GM19328 (cell line): Measurements from ENCODE around the gene PLEKHN1.
"Not testable (repeated sequence)": the region's sequence is repeated elsewhere in the genome, so short reads cannot be mapped to it uniquely, and the experiment has no call there.

Source experiments
- ATAC-seq: cut with Tn5 transposase; IDR thresholded peaks from one replicate; pipeline ENCODE4 v1.9.1; 2021; ENCODE audit warnings: mild to moderate bottlenecking, moderate library complexity; ENCODE audit not compliant: unreplicated experiment

The PLEKHN1 gene

DNA sequence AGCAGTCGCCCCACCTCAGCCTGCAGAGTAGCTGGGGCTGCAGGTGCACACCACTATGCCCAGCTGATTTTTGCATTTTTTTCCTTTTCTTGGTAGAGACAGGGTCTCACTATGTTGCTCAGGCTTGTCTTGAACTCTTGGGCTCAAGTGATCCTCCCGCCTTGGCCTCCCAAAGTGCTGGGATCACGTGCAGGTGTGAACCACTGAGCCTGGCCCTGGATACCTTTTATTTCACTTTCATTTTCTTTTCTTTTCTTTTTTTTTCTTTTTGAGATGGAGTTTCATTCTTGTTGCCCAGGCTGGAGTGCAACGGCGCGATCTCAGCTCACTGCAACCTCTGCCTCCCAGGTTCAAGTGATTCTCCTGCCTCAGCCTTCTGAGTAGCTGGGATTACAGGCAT is 25.0 kb downstream of the PLEKHN1 start:
- not testable (repeated sequence) for ATAC-seq

DNA sequence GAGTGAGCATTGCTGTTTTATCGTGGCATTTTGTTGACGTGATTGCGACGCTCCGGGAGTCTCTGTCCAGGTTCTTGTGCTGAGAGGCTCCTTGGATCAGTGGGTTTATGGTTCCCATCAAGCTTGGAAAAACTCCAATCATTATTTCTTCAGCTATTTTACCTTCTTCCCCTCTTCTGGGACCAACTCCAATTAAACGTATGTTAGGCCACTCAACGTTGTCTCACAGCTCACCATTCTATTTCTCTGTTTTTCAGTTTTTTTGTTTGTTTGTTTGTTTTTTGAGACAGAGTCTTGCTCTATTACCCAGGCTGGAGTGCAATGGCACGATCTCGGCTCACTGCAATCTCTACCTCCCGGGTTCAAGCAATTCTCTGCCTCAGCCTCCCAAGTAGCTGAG is 25.6 kb downstream of the PLEKHN1 start:
- no peak for ATAC-seq

DNA sequence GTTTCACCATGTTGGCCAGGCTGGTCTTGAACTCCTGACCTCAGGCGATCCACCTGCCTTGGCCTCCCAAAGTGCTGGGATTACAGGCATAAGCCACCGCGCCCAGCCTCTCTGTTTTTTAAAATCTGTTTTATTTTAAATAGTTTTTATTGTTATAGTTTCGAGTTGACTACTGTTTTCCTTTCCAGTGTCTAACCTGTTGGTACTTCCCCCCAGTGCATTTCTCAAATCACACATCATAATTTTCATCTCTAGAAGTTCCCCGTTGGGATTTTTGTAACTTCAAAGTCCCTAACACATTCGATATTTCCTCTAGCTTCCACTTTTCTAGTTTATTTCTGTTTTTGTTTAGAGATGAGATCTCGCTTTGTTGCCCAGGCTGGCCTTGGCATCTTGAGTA is 26.1 kb downstream of the PLEKHN1 start:
- no peak for ATAC-seq

DNA sequence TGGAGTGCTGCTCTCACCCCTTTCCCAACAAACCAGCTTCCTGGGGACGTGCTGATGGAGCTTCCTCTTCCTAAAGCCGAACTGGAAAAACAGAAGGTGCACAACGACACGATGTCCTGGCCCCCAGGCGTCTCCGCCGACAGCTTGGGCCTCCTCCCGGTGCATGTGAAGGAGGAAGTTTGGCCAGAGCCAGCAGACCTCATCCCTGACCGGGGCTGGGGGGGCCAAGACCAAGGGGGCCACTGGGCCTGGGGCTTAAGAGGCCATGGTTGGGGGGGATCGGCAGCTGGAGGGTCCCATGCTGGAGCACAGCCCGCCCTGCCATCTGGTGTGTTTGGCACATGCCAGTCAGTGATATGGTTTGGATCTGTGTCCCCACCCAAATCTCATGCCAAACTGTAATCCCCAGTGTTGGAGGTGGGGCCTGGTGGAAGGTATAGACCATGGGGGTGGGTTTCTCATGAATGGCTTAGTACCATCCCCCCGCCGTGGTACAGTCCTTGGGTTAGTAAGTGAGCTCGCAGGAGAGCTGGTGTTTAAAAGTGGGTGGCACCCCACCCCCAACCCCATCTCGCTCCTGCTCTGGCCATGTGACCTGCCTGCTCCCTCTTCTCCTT is 27.2 kb downstream of the PLEKHN1 start:
- no peak for ATAC-seq

DNA sequence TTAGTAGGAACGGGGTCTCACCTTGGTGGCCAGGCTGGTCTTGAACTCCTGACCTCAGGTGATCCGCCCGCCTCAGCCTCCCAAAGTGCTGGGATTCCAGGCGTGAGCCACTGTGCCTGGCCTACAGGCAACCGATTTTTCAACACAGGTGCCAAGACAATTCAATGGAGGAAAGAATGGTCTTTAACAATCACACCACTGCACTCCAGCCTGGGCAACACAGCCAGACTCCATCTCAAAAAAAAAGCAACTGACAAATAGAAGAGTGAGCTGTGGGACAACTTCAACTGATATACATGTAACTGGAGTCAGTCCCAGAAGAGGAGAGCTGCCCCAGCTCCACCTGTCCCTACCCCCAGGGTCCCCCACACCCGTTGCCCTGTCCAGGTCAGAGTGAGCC is 28.3 kb downstream of the PLEKHN1 start:
- not testable (repeated sequence) for ATAC-seq

DNA sequence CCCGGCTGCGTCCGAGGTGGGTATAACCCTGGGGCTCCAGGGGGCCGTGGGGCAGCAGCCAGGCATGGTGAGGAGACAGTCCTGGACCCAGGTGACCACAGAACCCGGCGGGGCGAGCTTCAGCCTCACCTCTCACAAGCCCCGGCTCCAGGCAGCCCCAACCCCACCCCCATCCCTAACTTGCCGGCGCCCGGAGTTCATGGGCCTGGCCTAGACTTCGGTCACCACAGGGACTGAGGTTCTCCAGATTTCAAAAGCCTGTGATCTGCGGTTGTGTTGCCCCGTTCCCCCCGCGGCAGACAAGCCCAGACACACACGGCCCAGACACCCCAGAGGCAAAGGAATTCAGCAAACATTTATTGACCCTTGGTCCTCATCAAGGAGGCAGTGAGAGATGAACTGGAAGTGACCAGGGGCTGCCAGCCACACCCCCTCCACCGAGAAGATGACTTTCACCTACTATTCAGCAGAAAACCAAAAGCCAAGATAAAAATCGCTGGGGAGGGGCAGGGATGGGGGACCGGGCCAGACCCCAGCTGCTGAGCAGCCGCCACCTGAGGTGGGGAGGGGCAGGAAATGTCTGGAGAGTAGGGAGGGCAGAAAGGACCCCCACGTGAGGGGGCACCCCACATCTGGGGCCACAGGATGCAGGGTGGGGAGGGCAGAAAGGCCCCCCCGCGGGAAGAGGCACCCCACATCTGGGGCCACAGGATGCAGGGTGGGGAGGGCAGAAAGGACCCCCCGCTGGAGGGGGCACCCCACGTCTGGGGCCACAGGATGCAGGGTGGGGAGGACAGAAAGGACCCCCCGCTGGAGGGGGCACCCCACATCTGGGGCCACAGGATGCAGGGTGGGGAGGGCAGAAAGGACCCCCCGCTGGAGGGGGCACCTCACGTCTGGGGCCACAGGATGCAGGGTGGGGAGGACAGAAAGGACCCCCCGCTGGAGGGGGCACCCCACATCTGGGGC is 29.7 kb downstream of the PLEKHN1 start:
- ATAC-seq = no peak

DNA sequence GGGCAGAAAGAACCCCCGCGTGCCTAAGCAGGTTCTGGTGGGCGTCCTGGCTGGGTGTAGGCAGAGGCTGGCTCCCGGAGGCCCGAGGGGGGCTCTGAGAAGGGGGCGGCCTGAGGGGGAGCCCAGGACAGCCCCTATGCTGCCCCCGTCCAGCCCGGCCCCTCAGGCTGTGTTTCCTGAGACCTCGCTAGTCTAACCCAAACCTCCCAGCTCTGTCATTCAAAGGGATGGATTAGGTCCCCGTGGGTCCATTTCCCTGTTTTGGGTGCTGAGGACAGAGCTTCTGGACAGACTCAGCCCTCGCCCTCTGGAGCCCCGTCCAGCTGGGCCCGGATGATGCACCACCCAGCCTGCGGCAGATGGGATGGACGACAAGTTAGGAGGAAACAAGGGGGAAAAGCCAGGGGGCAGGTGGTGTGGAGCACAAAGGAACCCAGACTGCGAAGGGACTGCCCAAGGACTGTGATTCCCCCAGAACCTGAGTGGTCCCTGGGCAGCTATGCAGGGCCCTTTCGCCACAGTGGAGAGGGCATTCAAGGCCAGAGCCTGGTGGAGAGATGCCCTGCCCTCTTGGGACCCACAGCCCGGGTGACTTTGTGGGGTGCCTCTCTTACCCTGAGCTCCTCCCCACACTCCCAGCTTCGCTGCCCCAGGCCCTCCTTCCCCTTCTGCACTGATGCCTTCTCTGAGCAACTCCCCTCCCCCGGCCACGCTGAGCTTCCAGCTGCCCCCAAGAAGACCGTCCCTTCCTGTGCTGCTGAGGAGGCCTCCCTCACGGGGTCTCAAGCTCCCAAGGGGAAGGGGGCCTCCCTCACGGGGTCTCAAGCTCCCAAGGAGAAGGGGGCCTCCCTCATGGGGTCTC is 30.8 kb downstream of the PLEKHN1 start:
- no peak for ATAC-seq

DNA sequence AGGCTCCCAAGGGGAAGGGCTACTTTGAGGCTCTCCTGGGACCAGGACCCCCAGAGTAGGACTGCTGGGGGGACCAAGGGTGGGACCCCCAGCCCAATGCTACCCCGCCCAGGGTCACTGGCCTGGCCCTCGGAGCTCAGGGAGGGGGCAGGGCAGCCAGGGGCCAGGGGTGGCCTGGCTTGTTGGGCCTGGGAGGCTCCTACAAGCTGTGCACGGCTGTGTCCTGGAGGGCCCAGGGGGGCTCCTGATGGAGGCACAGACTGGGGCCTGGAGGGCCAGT is 31.4 kb downstream of the PLEKHN1 start:
- ATAC-seq = no peak

DNA sequence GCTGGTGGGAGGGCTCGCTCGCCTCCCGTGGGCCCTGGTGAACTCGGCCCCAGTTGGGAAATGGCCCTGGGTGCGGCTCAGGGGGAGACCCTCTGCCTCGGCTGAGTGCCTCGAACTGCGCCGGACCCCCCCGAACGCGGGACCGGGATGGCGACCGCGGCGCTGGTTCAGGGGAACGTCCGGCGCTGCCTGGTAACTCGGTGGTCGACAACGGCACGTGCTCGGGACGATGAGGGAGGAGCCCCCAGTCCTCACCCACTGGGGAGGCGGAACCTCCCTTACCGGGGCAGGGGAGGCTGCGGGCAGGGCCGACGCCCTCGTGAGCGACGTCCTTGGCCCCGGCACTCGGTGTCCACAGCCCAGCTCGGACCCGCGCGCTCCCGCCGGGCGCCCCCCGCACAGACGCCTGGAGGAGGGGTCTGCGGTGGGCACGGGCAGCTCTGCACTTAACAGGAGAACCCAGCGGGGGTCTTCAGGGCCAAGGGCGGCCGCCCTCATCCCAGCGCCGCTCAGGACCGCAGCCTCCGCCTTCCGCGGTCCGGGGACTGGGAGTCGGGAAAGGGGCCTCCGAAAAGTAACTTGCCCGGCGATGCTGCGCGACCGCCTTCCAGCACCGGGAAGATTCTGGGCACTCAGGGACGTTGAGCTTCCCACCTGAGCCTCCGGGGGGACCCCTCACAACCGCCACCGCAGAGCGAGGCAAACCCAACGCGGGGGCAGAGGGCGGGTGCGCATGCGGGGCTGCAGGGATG is 31.9 kb downstream of the PLEKHN1 start:
- no peak for ATAC-seq

DNA sequence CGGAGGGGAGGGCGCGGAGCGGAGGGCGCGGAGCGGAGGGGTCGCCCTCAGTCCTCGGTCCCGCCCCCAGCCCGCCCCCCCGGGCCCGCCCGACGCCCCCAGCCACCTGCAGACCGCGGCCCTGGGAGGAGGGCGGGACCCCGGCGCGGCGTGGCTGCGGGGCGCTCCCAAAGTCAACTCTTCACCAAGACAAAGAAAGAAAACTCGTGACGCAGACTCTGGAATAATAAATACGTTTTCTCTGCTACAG is 32.4 kb downstream of the PLEKHN1 start:
- no peak for ATAC-seq

DNA sequence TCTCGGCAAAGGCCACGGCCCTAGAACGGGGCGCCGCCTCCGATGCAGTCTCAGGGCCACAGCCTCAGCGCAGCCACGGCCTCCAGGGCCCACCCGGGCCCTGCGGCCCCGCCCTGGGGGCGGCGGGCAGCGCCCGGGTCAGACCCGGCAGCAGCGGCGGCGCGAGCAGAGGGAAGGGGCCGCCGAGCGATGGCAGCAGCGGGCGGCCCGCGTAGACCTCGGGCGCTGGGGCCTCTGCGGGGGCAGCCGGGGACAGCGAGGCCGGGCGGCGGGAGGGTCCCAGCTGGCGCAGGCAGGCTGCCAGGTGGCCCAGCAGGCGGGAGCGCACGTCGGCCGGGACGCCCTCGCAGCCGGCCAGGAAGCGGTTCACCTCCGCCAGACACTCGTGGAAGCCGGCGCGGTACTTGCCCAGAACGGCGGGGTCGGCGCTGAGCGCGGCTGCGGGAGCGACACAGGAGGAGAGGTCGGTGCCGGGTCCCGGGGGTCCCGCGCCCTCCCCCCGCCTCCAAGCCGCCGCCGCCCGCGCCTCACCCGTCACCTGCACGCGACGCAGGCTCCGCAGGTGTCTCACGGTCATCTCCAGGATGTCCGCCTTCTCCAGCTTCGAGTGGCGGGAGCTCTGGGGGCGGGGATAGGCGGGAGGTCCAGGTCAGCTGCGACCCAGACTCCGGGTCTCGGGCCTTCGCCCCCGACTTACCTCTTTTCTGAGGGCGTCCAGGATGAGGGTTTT is 32.9 kb downstream of the PLEKHN1 start:
- no peak for ATAC-seq

DNA sequence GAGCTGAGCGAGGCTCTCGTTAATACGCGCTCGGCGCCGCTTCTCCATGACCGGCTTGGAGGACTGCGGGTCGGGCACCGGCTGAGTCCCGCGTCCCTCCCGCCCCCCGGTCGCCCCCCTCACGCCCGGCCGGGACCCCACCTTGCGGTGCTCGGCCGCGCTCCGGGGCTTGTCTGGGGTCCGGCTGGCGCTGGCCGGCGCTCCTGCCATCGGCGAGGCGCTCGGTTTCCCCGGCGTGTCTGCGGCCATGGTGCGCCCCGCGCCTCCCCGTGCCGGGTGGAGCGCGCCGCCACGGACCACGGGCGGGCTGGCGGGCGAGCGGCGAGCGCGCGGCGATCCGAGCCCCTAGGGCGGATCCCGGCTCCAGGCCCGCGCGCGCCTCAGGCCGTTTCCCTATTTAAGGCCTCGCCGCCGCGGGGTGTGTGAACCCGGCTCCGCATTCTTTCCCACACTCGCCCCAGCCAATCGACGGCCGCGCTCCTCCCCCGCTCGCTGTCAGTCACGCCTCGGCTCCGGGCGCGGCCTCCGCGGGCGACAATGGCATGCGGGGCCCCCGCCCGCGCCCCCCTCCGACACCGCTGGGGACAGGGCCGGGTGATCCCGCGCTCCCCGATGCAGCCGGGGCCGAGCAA is 33.6 kb downstream of the PLEKHN1 start, which contains the start of gene HES4:
Gene HES4, minus strand, starts transcription at position 373 of the 632 bp plus-strand sequence. Its CDS starts 124 bp downstream, at position 249.
- ATAC-seq = no peak

DNA sequence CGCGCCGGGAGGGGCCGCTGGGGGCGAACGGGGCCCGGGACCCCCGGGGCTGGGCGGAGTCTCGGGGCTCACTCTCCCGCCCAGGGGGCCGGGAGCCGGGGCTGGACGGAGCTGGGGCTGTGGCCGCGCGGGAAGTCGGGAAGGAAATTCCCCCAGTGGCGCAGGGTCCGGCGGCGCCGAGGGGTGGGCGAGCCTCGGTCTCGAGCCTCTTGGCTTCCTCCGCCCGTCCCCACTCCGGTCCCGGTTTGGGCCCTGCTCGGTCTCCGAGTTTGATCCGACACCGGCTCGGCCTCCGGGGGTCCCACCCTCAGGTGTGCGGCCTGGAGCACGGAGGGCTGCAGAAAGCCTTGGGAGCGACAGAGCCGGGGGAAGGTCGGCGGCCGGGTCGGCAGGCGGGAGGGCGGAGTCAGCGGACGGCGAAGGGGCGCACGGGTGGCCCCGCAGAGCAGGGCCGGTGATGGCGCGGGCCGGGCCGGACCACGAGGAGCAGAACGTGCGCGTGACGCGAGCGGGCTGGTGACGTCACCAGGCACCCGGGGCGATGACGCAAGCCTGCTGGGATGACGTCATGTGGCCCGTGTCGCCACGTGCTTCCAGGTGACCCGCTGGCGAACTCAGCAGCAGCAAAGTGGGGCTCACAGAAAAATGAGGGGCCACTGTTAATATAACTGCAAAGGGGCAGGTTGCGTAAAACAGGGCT is 34.2 kb downstream of the PLEKHN1 start:
- ATAC-seq = no peak

DNA sequence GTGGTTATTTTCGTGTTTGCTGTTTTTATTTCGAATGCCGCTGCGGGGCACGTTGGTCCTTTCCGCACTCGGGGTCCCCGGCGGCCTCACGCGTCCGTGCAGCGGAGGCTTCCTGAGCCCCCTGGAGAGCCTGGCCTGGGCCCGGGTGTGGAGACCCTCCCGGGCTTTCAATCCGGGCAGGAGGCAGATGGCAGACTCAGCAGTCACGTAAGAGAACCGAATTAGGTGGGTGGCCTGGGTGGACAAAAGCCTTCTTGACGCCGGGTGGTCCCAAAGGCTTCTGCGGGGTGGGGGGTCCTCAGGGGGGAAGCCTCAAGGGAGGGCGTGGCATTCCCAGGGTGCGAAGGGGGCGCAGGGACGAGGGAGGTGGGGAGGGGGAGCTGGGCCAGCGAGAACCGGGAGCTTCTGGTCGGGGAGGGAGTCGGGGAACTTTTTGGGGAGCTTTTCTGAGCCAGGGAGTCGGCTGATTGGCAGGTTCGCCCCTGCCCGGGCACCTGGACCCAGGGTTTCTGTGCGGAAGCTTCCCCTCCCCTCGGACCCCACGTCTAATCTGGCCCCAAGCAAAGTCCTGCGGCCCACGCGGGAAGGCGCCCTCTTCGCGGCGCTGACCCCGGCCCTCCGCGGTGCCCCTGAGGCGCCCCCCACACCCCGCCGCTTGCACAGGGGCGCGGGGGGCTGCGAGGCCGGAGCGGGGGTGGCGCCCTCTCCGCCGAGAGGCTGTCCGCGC is 34.9 kb downstream of the PLEKHN1 start:
- ATAC-seq = no peak

DNA sequence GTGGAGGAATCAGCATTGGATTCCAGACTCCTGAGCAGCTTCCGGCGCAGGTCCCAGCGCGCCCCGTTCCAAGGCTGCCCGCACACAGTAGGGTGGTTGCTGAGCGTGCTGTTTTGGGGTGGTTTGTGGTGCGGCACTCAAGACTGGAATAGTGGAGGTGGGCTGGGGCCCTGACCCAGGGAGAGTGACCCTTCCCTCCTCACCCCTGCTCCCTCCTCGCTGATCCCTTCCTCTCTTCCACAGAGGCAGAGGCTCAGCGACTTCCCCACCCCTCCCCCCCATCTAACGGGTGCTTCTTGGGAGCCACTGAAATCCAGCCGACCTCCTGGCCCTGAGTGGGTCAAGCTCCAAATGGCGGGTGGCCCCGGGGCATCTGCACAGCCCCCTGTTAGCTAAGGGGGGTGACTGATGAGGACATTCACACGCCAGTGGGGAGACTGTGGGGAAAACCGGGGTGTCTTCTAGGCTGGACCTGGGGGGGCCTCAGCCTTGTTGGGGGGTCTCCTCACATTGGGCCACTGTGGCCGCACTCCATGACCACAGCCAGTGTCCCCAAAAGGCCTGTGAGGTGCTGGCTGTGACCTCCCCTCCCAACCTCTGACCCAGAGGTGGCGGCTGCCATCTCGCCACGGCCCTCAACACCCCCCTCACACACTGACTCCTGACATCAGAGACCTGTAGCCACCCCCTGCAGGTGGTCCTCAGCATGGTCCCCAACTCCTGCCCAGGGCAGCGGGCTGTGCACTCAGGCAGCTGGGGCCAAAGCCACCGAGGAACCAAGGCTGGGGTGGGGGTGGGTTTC is 37.5 kb downstream of the PLEKHN1 start:
- ATAC-seq = no peak

DNA sequence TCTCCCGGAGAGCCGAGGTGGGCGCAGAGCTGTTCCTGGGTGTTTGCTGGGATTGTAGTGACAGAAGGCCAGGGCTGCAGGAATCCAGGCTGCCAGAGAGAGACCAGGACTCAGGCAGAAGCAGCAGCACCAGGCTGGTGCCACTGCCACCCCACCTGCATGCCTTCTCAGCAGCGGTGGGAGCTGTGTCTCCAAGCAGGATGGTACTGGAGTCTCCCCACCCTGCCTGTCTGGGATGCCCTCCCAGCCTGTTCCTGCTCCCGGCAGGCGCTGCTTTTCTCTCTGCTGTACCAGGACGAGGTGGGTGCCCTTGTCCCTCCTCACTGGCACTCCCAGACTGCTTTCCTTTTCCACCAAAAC is 38.1 kb downstream of the PLEKHN1 start:
- no peak for ATAC-seq

DNA sequence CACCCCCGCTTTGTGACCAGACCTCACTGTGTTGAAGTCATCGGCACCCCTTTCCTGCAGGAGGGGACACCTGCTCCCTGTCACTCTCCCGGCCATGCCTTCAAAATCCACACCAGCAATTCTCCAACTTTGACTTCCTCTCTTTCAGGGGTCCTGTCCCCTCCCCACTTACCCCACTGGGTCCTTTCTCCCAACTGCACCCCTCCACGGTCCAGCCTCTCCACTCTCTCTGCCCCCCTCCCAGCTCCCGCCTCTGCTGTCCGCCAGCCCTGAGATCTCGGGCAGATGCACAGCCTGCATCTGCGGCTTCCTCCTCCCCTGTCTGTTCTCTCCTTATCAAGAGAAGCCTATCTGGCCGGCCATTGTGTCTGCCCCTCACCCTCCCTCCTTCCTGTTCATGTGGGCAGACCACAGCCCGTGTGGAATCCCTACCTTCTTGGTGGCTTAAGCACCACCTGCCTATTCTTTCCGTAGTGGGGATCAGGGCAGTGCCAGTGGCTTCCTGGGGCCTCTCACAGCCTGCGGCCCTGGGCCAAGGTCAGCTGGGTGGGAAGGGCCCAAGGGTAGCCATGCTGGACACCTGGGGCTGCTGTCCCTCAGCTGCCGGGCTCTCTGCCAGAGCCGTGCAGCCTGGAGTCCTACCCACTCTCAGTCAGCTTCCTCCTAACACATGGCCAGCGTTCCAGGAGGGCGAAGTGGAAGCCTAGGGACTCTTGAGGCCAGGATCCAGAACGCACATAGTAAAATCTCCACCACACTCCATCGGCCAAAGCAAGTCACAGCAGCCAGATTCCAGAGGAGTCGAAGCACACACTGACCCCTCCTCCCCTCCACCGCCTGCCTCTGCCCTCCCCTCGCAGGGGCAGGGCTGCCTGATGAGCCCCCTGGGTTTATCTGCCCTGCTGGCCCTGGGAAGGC is 38.8 kb downstream of the PLEKHN1 start:
- ATAC-seq = no peak
